Activated CD4-positive, CD25-positive, alpha-beta regulatory T cell treated with anti-CD3 and anti-CD28 coated beads, Interleukin-2, amount 50 U/mL, for 24 hours (primary cell): ENCODE data around the gene UBASH3B.

Source experiments
- ATAC-seq, 2 donors: fragments of 150-1000 bp; cut with Tn5 transposase; one replicate each; pipeline ENCODE4 v1.10.0; 2021; ENCODE audit warnings: mild to moderate bottlenecking in 1 of 2, moderate library complexity in 1 of 2

UBASH3B gene

DNA sequence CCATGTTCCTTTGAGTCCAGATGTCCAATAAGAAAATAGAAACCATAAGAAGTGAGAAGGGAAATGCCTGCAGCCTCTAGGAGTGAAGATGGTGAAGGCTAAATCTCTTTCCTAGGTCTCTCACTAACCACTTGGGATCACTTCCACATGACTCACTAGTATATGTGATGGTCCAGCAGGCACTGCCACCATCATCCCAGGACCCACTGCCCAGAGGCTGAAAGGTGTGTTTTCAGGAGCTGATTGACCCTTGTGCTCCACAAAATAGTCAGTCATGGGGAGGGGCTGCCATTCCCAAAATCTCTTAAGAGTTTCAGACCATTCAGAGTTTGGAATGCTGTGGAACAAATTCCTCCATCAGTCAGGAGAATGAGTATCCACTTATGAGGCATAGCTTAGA is 22.9 kb downstream of the UBASH3B start:
- ATAC-seq: no peak

DNA sequence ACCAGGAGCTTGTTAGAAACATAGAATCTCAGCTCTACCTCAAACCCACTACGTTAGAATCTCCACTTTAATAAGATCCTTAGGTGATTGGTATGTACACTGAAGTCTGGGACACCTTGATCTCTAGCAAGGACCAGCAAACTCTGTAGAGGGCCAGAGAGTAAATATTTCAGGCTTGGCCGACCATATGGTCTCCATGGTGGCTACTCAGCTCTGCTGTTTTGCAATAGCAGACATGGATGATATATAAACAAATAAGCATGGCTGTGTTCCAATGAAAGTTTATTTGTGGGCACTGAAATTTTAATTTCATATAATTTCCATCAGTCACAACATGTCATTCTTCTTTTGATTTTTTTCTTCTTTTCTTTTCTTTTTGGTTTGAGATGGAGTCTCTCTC is 23.9 kb downstream of the UBASH3B start:
- no peak for ATAC-seq

DNA sequence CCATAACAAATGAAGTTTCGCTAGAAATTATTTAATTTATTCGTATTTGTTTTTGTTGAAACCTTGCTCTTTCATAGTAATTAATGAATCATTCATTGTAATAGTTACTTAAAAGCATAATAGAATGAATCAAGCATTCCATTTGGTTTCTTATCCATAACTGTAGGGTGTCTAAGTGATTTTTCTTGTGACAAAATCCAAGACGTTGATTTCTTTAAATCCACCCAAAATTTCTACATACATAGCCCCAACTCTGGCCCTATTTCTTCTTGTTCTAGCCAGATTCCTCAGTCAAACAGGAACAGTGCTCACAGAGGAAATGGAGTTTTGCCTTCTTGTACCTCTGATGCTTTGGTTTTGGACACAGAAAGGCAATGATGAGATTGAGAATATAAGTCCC is 25.5 kb downstream of the UBASH3B start:
- ATAC-seq: peak in 1 of 2 donors; percentile 33

DNA sequence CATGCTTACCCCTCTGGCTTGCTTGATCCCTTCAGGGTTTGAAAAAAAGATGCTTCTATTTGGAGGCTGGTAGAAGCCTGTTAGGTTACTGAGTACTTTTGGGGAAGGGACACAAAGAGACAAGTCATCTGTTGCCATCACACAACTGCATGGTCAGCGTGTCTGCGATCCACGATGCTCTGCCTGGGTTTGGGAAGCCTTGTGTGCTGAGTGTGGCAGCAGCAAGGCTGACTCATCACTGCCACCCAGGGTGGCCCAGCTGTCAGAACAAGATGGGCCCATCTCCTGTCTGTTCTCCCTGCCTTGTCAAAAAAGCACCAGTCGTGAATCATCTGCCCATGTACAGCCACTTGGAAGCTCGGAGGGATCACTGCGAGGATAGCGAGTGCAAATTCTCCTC is 26.2 kb downstream of the UBASH3B start:
- ATAC-seq: peak in 1 of 2 donors; percentile 41

DNA sequence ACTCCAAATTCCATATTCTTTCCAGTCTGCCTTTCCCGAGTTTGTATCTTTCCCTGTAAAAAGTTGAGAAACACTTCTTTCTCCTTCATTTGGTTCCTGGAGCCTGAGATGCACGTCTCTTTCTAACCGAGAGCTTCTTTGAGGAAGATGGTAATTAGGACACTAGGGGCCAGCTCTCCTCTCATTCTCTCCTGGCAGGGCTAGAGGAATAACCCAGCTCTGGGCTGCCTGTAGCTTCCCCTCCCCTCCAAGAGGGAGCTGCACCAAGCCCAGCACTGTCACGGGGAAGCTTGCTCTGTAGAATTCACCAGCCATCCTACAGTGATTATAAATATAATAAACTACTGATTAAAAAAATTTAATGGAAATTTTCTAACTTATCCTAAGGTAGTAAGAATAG is 26.9 kb downstream of the UBASH3B start:
- no peak for ATAC-seq

DNA sequence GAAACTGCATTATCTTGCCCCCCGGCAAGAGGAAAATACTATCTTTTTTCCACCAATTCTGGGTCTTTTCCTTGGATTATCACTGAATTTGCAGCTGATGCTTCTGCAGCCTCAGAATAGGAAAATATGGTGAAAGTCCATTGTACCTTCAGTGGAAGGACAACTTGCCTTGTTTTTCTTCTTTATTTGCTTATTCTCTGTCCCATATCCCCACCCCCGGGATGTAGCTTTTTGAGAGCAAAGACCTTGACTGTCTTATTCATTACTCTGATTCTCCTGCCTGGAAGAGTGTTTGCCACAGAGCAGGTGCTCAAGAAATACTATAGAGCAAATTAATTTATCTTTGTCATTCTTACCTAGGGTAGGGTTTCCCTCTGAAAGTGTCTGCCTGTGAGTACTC is 29.5 kb downstream of the UBASH3B start:
- no peak for ATAC-seq

DNA sequence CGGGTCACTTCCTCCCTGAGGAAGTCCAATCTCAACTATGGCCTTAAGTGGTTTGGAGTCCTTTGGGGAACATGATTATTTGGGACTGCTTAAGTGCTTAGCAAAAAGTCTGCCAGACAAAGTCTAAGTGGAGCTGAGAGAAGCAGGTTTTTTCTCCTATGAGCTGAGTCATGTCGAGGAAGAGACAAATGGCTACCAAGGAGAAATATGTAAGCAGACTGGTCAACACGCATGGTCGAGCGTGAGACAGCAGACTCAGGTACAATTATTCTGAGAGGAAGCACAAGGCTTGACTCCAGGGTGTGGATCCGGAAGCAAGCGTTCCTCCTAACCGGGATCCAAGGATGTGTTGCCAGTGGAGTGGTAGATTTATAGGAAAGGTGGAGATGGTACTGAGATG is 30.6 kb downstream of the UBASH3B start:
- ATAC-seq: no peak

DNA sequence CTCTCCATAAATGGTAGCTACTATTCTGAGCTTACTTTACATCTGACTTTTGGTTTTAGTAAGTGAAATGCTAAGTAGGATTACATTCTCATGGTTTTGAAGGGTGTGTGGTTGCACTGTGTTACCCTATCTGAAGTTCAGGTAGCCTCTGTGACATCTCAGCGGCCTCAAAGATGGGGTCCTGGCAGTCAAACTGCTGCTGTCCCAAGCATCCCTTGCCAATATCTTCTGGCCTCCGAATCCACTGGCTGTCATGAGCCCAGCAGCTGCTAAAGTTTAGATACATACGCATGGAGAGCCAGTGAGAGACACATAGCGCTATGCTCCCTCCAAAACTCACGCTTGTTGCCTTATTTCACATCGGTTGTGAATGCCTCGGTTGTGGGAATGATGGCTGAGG is 34.9 kb downstream of the UBASH3B start:
- peak; percentile 25 to 35 for ATAC-seq

DNA sequence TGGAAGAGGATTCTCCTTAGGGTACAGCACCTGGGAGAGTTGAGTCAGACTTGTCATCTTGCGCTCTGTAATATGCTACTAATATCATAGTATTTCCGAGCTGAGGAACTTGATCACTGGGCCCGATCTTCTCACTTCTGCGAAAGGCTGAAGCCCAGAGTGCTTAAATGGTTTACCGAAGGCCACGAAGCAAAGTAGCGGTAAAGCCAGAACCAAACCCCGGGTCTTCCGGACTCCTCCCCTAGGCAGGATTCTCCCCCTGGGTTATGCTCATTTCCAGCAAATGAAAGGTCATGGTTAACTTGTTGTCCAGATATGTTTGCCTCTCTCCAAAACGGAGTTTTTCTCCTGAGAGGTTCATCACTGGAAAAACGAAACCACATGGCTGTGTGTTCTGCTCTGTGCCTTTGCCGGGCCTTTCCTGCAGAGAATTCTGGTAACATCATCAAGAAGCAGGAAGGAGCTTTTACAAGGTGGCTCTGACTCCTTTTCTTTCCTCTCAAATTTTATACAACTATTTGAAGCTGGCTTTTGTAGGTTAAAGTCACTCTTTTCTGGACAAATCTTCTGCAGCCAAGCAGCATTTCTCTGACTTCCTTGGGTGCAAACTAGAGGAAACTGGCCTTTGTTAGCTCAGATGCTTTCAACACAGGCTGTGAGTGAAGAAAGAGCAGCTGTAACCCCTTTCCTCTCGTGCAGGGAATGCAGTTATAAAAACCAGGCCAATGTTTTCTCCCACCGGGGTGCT is 35.5 kb downstream of the UBASH3B start:
- peak; percentile 18 to 33 for ATAC-seq

DNA sequence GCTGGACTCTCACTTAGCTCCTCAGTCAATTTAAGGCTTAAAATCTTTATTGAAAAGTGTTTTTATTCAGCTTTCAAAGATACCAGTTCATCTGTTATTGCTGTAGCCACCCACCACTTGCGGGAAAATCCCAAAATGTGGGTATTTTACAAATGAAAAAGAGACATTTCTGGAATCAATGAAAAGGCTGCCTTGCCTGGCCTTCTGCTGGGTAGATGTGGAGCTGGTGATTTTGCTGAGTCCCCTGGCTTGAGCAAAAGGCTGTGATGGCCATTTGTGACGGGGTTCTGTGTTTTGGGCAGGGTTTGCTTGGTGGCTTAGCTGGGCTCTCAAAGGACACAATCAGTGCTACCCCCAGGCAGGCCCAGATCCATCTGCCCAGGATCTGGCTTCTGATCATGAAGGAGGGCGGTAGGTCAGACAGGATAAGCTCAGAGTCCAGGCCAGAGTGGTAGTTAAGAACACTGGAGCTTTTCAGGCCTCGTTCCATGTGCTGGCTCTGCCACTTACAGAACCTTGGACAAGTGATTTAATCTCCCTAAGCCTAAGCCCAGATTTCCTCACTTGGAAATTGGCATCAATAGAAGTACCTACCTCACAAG is 36.1 kb downstream of the UBASH3B start:
- ATAC-seq: no peak

DNA sequence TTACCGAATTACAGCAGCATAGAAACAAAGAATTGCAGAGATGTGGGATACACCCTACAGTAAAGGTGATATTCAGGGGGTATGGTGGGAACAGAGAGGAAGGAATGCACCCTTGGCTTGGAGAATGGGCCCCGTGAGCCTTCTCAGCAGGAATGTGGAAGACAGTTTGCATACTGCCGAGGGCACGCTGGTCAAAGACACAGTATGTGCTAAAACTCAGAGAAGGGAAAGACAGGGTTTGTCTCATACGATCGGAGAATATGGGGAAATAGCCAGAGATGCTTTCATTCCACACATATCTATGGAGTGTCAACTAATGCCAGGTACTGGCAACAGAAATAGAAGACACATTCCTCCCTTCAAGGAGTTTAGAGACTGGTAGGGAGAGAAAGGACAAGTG is 36.9 kb downstream of the UBASH3B start:
- ATAC-seq: no peak

DNA sequence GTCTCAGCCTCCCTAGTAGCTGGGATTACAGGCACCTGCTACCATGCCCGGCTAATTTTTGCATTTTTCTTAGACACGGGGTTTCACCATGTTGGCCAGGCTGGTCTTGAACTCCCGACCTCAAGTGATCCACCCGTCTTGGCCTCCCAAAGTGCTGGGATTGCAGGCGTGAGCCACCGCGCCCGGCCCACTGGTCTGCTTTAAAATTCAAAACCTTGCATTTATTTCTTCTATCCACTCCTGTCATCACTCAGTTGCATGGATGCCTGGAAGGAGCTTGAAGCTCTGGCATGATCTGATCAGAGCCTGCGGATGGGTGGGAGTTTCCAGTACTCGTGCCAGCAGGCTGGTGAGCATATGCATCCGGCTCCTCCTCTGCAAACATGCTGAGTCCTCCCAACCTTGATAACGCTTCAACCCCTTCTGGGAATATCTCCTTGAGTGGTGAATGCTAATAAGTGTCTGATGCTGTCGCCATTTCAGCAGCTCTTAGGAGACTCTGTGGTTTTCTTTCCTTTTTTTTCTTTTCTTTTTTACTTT is 39.6 kb downstream of the UBASH3B start:
- ATAC-seq: no peak

DNA sequence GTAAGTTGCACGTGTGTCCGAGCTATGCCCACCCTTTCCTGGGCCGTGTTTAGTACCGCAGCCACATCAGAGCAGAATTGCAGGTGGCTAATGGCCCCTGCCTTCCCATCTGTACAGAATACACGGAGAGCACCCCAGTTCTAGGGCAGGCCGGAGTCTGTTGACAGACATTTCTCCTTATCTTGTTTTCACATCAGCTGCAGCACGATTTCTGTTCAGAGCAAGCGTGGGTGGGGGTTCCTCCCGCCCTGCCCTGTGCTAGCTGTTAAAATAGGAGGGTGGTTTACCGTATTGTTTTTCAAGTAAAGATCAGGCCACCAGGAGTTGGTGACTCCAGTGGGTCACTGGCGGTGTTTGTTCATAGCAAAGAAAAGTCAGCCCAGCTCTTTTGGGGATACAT is 41.1 kb downstream of the UBASH3B start:
- ATAC-seq: peak; percentile 70 to 73

DNA sequence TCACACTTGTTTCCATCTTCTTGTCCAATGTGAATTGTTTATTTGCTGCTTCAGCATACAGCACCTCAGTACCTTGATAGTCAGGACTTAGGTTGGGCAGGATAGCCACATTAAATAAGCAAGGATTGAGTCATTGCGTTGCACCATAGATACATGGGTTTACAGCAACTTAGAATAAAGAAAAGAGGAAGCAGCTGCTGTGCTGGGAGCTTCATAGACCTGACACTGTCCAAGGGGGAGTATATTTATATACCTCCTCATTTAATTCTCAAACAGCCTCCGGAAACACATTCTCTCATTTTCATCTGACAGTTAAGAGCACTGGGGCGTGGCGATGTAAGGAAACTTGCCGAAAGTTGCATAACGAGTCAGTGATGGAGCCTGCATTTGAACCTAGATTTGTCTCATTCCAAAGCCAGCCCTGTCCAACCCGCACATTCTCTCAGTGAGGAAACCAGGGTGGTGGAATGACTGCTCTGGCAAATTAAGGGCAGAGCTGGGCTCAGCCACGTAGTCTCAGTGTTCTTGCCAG is 42.2 kb downstream of the UBASH3B start:
- peak; percentile 63 to 70 for ATAC-seq

DNA sequence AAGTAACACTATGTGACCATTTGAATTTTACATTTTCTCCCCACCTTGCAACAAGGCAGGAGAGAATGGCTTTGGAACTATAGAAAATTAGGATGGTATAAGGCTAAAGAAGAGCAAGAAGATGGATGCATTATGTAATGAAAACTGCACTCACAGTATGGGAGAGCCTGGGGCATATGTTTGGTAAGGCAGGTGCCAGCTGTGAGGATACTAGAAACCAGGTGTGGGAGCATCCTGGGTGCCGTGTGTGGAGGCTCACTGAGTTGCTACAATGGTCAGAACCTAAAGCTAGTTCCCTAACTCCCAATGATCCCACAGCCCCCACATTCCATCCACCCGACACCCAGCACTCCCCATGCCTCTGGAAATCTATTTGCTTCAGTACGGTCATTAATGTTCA is 42.9 kb downstream of the UBASH3B start:
- no peak for ATAC-seq

DNA sequence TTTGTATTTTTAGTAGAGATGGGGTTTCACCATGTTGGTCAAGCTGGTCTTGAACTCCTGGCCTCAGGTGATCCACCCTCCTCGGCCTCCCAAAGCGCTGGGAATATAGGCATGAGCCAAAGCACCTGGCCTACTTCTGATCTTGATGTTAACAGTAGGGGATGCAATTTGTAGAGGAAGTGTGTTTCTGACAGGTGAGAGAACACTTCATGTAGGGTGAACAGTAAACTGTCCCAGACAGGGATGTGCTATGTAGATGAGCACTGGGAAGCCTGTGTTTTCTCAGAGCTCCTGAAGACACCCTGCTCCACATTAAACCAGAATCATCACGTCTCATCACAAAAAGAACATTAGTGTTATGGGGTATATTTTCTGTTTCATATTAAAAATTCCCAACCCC is 45.1 kb downstream of the UBASH3B start:
- no peak for ATAC-seq

DNA sequence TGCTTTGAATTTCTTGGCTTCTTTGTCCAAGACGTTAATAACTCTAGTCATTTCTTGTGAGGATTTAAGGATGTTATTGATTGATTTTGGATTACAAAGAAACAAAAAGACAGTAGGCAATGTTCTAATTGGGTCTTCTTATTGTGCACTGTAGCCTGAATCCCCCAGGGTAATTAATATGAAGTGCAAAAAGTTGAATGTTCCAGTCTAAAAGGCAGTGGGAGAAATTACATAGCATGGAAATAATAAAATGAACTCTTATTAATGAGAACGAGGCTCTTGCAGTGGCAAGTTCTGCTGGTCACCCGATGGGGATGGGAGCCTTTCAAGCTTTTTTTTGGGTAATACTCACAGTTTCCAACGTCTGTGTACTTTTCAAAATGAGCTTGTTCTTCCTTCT is 45.6 kb downstream of the UBASH3B start:
- ATAC-seq: no peak

DNA sequence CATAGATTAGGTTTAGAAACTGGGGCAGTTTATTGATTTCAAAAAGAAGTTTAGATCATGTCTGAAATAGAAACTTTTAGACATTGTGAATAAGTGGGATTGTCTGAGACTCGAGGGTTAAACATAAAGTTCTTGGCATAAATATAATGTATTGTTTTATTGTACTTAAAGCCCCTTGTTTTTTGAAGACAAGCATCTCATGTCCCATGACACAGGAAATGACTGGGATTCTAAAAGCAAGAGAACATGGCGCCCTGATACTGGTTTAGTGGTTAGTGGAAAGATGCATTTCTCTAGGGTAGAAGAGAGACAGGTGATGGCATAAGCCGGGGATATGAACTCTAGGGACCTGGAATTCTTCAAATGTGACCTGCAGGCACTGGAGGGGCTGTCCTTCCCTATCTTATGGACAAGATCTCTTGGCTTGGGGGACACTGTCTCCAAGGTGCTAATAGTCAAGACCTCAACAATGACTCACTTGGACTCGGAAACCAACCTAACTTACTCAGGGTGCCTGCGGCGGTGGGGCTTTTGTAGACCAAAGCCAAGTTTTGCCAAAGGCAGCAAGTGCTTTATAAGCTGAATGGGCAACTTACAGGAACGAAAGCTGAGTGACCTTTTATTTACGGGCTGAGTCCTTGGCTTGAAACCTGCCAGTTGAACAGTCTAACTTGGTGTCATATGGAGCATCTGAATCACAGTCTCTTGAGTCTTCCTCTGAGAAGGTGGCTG is 48.2 kb downstream of the UBASH3B start:
- peak; percentile 87 to 88 for ATAC-seq

DNA sequence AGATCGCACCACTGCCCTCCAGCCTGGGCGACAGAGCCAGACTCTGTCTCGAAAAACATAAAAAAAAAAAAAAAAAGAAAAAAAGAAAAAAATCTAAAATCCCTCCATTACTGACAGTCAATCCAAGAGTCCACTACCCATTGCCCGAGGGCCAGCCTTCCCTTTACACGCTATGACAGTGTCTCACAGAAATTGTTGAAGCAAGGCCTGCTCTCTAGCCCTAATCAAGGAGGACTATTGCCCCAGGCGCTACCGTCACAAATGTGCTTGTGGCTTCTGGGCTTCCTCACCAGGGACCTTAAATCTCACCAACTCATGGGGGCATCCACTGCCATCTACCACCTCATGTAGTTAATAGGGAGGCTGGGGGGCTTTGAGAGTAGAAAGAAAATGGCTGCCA is 49.9 kb downstream of the UBASH3B start:
- no peak for ATAC-seq

DNA sequence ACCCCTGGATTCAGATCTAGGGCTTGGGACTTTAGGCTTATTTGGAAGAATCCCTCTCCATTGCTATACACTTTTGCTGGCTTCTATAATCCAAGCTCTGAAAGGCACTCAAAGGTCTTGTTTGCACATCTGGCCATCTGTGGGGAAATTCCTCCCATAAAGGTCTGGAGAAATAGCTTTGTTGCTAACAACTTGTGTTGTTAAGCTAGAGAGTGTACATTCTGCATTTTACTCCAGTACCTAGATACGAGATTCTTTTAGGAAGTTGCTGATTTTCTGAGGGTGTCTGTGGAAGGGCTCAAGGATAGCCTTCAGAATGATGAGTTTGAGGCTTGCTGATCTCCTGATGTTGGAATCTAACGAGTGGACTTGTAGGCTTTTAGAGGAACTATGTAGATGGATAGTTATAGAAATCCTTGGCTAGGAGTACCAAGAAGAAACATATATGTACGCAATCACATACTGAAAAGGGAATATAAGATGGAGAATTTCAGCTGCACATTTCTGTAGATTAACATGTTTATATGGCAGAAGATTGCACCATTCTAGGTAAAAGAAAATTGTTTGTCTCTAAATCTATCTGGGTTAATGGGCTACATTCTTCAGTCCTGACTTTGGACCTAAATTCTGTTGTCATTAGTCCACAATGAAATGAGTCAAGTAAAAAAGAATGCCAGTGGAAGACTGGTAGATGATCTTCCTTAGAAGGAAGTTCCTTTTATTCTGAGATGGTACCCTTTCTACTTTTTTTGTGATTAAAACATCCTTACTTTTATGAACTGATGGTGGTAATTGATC is 51.0 kb downstream of the UBASH3B start:
- ATAC-seq: no peak

DNA sequence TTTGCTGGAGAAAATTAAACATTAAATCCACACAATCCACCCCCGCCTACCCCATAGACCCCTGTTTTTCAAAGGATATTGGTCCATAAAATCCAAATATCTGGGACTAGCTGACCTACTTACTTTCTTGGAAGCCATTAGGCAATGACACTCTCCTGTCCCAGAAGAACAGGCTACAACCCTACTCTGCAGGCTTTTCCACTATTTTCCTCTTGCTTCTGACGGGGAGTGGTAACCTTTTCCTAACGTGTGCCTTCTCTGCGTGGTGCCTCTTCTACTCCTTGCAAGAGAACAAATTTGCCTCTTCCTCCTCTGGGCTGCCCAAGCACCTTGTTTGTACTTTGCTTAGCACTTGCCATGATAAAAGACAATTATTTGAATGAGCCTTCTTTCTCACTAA is 51.6 kb downstream of the UBASH3B start:
- ATAC-seq: no peak

DNA sequence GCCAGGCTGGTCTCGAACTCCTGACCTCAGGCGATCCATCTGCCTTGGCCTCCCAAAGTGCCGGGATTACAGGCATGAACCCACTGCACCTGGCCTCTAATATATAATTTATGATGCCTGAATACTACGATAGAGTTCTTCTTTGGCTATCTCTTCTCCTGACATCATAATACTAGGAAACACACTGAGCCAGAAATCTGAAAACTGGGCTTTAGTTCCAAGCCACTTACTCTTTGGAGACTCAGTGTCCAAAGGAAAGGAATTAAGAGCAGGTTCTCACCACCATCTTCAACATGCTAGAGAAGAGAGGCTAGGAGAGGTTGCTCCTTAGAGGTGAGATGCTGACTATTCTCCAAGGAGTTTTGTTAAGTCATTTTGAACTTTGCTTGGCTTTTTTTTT is 52.4 kb downstream of the UBASH3B start:
- no peak for ATAC-seq
